Measurements from ENCODE around the gene ANGPTL3. TPM values are rescaled to one million over a fixed set of nuclear protein-coding genes. Genes with fewer than 3 reads are reported as not detected.

Gene ANGPTL3
- total RNA-seq, 1 donor from 2014 or later = not detected

DNA sequence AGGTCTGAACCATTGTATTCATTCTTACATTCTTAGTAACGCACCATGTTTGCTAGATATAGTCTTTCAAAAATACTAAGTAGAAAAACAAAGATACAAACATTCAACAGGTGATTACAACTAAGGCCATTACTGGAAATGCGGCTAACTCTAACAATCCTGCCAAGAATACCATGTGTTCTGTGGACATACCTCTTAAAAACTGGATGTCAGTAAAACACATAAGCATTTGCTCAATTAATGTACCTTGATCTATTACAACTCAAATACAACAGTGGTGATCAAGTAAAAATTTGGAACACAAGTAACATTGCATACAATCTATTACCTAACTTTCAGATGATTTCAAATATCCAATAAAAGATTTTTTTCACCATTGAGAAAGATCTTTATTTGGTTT lies 15.4 kb downstream of the ANGPTL3 start:
- Histone ChIP-seq H3K9me3 (no peaks in the 10 kb centered on the region), H3K4me3 (no peak overlapping the region), H3K36me3 (peaks cover 7% of the 10 kb centered on the region), H3K27me3 (no peaks in the 10 kb centered on the region), H3K4me1 (no peaks in the 10 kb centered on the region), H3K27ac (no peak overlapping the region)
- TF ChIP-seq, protein P1, sequence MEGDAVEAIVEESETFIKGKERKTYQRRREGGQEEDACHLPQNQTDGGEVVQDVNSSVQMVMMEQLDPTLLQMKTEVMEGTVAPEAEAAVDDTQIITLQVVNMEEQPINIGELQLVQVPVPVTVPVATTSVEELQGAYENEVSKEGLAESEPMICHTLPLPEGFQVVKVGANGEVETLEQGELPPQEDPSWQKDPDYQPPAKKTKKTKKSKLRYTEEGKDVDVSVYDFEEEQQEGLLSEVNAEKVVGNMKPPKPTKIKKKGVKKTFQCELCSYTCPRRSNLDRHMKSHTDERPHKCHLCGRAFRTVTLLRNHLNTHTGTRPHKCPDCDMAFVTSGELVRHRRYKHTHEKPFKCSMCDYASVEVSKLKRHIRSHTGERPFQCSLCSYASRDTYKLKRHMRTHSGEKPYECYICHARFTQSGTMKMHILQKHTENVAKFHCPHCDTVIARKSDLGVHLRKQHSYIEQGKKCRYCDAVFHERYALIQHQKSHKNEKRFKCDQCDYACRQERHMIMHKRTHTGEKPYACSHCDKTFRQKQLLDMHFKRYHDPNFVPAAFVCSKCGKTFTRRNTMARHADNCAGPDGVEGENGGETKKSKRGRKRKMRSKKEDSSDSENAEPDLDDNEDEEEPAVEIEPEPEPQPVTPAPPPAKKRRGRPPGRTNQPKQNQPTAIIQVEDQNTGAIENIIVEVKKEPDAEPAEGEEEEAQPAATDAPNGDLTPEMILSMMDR (IDR thresholded peaks at IDR 0.05) = no peak
- intact Hi-C loops (cut with DNase I) = no loop called here
- ATAC-seq (no peak), DNase-seq (no peak)

DNA sequence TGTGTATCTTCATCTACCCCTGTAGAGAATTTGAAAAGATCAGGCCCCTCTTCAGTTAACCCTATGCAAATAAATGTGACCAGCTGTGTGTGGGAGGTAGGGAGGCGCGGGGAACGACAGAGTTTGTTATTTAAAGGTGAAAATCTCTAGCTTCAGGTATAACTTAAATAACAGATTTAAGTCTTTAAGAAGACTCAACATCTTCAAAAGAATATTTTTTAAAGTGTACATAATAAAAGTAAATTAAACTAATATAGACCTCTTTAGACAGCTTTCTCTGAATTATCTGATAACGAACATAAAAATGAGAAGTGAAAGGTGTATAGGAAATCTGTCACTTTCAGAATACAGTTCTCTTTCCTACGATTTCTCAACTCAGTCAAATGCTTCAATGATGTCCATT lies 16.0 kb downstream of the ANGPTL3 start:
- no peaks in the 10 kb centered on the region for H3K27me3 ChIP-seq
- TF ChIP-seq, protein P1 (IDR thresholded peaks at IDR 0.05) = no peak
- ATAC-seq (no peak), DNase-seq (no peak)
- peaks cover 12% of the 10 kb centered on the region for H3K36me3 ChIP-seq
- intact Hi-C loops (cut with DNase I) = no loop called here
- no peaks in the 10 kb centered on the region for H3K9me3 ChIP-seq
- no peaks in the 10 kb centered on the region for H3K4me1 ChIP-seq
- H3K4me3 ChIP-seq = no peak overlapping the region
- no peak overlapping the region for H3K27ac ChIP-seq

DNA sequence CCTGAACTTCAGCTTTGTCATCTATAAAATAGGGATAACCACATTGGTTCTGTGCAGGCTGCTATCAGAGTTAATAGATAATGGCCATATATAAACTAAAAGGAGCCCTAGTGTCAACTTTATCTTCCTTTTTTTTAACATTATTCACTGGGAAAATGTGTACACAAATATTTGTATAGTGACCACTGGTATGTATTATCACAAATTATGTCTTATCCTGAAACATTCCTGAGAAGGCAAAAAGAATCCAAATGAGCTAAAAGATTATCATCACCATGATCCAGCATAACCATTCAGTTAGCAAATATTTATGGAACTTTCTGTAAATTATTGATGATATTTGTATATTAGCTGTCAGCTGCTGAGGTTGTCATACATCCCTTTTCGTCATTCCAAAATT lies 16.6 kb downstream of the ANGPTL3 start:
- TF ChIP-seq, protein P1 (IDR thresholded peaks at IDR 0.05) = no peak

DNA sequence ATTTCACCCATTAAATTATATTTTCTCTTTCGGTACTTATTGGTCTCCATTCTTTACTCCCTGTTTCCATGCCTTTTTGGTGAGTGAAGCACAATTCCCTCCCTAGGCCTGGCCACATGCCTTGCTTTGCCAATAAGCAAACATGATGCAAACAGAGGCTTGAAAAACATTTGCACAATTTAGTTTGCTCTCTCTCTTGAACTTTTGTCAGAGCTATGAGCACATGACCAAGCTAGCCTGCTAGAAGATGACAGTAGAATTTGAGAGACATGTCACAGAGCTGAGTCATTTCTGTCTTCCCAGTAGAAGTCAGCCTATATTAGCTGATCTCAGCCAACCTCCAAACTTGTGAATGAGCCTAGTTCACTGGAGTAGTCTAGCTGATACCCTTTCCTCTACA lies 24.6 kb downstream of the ANGPTL3 start:
- ATAC-seq = peak; percentile 97
- peak; percentile 57 for DNase-seq
- Histone ChIP-seq H3K36me3 (peaks cover 16% of the 10 kb centered on the region), H3K4me1 (no peaks in the 10 kb centered on the region), H3K27me3 (no peaks in the 10 kb centered on the region), H3K9me3 (no peaks in the 10 kb centered on the region), H3K4me3 (no peak overlapping the region), H3K27ac (peak overlapping the region; percentile 4)
- TF ChIP-seq, protein P1 (IDR thresholded peaks at IDR 0.05) = no peak
- intact Hi-C loops (cut with DNase I) = no loop called here

More for the DNA sequence above, 16.6 kb downstream of the ANGPTL3 start:
- ATAC-seq (no peak), DNase-seq (no peak)
- Histone ChIP-seq H3K4me1 (no peaks in the 10 kb centered on the region), H3K27me3 (no peaks in the 10 kb centered on the region), H3K27ac (no peak overlapping the region), H3K4me3 (no peak overlapping the region), H3K36me3 (peaks cover 16% of the 10 kb centered on the region), H3K9me3 (no peaks in the 10 kb centered on the region)
- intact Hi-C loops (cut with DNase I) = no loop called here

DNA sequence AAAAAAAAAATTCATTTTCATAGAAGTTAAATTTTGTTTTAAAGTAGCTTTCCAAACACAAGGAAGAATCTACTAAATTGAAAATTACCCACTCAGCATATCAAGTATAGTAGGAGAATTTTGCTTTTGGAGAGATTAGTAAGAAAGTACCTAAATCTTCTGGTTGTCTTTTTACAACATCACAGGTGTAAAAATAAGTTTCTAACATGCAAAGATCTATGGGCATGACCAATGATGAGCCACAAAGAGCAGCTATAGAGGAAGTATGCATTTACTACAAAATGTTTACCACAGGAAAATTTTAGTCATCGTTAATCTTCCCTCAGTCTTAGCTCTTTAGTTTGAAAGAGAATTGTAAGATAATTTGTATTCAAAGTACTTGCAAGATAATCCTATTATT lies 28.1 kb downstream of the ANGPTL3 start:
- Histone ChIP-seq H3K27ac (no peak overlapping the region), H3K9me3 (no peaks in the 10 kb centered on the region), H3K27me3 (no peaks in the 10 kb centered on the region), H3K4me1 (no peaks in the 10 kb centered on the region), H3K4me3 (no peak overlapping the region), H3K36me3 (peaks cover 14% of the 10 kb centered on the region)
- ATAC-seq = no peak
- TF ChIP-seq, protein P1 (IDR thresholded peaks at IDR 0.05) = no peak
- DNase-seq = no peak
- intact Hi-C loops (cut with DNase I) = no loop called here

DNA sequence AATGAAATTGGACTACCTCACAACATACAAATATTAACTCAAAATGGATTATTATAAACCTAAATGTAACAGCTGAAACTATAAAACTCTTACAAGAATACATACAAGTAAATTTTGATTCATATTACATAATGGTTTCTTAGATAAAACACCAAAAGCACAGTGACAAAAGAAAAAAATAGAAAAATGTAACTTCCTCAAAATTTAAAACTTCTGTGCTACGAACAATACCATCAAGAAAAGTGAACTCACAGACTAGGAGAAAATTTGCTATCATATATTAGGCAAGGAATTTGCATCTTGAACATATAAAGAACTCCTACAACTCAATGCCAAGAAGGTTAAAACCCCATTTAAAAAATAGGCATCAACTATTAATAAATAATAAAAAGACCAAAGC lies 31.2 kb downstream of the ANGPTL3 start:
- Histone ChIP-seq H3K36me3 (peaks cover 44% of the 10 kb centered on the region), H3K9me3 (no peaks in the 10 kb centered on the region), H3K4me1 (no peaks in the 10 kb centered on the region), H3K4me3 (no peak overlapping the region), H3K27ac (no peak overlapping the region), H3K27me3 (no peaks in the 10 kb centered on the region)
- TF ChIP-seq, protein P1 (IDR thresholded peaks at IDR 0.05) = no peak
- DNase-seq = no peak
- intact Hi-C loops (cut with DNase I) = no loop called here
- no peak for ATAC-seq
